Natural killer cell (primary cell): ENCODE results near the gene STX10. TPM values are rescaled to one million over a fixed set of nuclear protein-coding genes. Genes with fewer than 3 reads are reported as not detected.

Experiments used
- ATAC-seq, 3 donors: fragments of 150-1000 bp in 2 of 3; fragments of 200-7000 bp in 1 of 3; cut with Tn5 transposase; 1 replicate in 1 of 3; 2 replicates in 2 of 3; pipeline ENCODE4 v1.10.0; 2021; ENCODE audit warnings: mild to moderate bottlenecking in 2 of 3, moderate library complexity in 2 of 3
- DNase-seq, 2 donors: peaks; one replicate each; pipeline versions ENCODE4 v3.0.0 to v3.0.0-alpha.2; 2013 to 2021; ENCODE audit warnings: mixed read lengths in 1 of 2
- H3K27ac ChIP-seq: one replicate; pipeline ENCODE4 v1.5.1; 2013; ENCODE audit warnings: mild to moderate bottlenecking, low read length
- H3K27me3 ChIP-seq: one replicate; pipeline ENCODE4 v1.6.1; 2013; ENCODE audit warnings: low read length; ENCODE audit not compliant: control insufficient read depth, insufficient read depth
- H3K36me3 ChIP-seq: one replicate; pipeline ENCODE4 v1.6.1; 2013; ENCODE audit warnings: low read length; ENCODE audit not compliant: control insufficient read depth, insufficient read depth
- H3K4me1 ChIP-seq: one replicate; pipeline ENCODE4 v1.6.1; 2013; ENCODE audit warnings: low read length; ENCODE audit not compliant: control insufficient read depth, insufficient read depth
- H3K4me3 ChIP-seq: one replicate; pipeline ENCODE4 v1.5.1; 2013; ENCODE audit warnings: low read length
- H3K9me3 ChIP-seq: one replicate; pipeline ENCODE4 v1.6.1; 2013; ENCODE audit warnings: low read length; ENCODE audit not compliant: control insufficient read depth, insufficient read depth
- H3K27ac Mint-ChIP-seq, 2 donors: one replicate each; pipeline ENCODE4 v1.8.0; 2022; ENCODE audit warnings: mild to moderate bottlenecking in 2 of 2, mixed read lengths in 2 of 2, moderate library complexity in 1 of 2
- H3K27me3 Mint-ChIP-seq, 2 donors: one replicate each; pipeline ENCODE4 v1.8.0; 2022; ENCODE audit warnings: low read depth in 2 of 2, mixed read lengths in 2 of 2
- H3K36me3 Mint-ChIP-seq: one replicate; pipeline ENCODE4 v1.8.0; 2022; ENCODE audit warnings: mixed read lengths
- H3K4me1 Mint-ChIP-seq, 2 donors: one replicate each; pipeline ENCODE4 v1.8.0; 2022; ENCODE audit warnings: mixed read lengths in 2 of 2
- H3K4me3 Mint-ChIP-seq: one replicate; pipeline ENCODE4 v1.8.0; 2022; ENCODE audit warnings: mild to moderate bottlenecking, moderate library complexity, mixed read lengths
- H3K9me3 Mint-ChIP-seq, 2 donors: one replicate each; pipeline ENCODE4 v1.8.0; 2022; ENCODE audit warnings: mixed read lengths in 2 of 2
- CTCF ChIP-seq: fragments of 200-600 bp; IDR thresholded peaks from one replicate; pipeline ENCODE4 v1.8.0; 2022; ENCODE audit warnings: antibody characterized with exemption
- WGBS: methylation state at CpG from one replicate; pipeline ENCODE4 v1.1.7; 2013; ENCODE audit warnings: missing lambda C conversion rate; ENCODE audit not compliant: insufficient coverage; 5-methylcytosine and 5-hydroxymethylcytosine counted together
- intact Hi-C: fragments of 100-400 bp; cut with micrococcal nuclease; formaldehyde crosslinking; loops from one replicate; pipeline ENCODE4 v1.14.2; 2022
- total RNA-seq, 4 donors: library from RNA; stranded (reverse); fragments of 120-200 nt in 1 of 4; gene quantifications; one replicate each; pipeline versions ENCODE4 v1.2.3 to v1.2.4, GENCODE V29; 2013 to 2022

Gene STX10
- total RNA-seq, 3 donors from 2014 or later (not counting 1 experiment from before 2014, with no cell fraction given) = 39.2 to 46.9 (median 42.0) TPM

- H3K9me3 Mint-ChIP-seq = peaks cover 3% of the 10 kb centered on the region in 2 donors
- no peaks in the 10 kb centered on the region for H3K9me3 ChIP-seq
- no peaks in the 10 kb centered on the region for H3K36me3 Mint-ChIP-seq
- peak overlapping the region; percentile 91 for H3K27ac ChIP-seq
- intact Hi-C loops = loop anchor here (1.0 to 5.0 kb wide), 4 partner anchors 52 to 313 kb away; partner anchors contain the start of genes IER2 and STX10
- H3K4me3 ChIP-seq = no peak overlapping the region
- H3K27ac Mint-ChIP-seq = peak overlapping the region; percentile 90 to 94
- peak overlapping the region; percentile 79 for H3K4me3 Mint-ChIP-seq
- H3K4me1 Mint-ChIP-seq = peaks cover 25 to 63% of the 10 kb centered on the region in 2 donors
- peak; percentile 79 to 82 for DNase-seq
- peaks cover 94% of the 10 kb centered on the region for H3K4me1 ChIP-seq
- no peaks in the 10 kb centered on the region for H3K36me3 ChIP-seq
- peak; percentile 52 to 60 (median 58) for ATAC-seq
- peaks cover 8 to 17% of the 10 kb centered on the region in 2 donors for H3K27me3 Mint-ChIP-seq
- 9% methylated on average over 12 of the region's 12 CpGs for WGBS
- peaks cover 28% of the 10 kb centered on the region for H3K27me3 ChIP-seq
- no peak for TF ChIP-seq CTCF
Observed at GRCh38 chr19:13100031-13100588, 50.1 kb downstream of the STX10 start.

- Histone ChIP-seq H3K4me1 (peaks cover 94% of the 10 kb centered on the region), H3K27me3 (peaks cover 32% of the 10 kb centered on the region), H3K9me3 (no peaks in the 10 kb centered on the region), H3K36me3 (no peaks in the 10 kb centered on the region), H3K27ac (peak overlapping the region; percentile 91), H3K4me3 (peak overlapping the region; percentile 34)
- Mint-ChIP-seq H3K36me3 (no peaks in the 10 kb centered on the region), H3K4me3 (peak overlapping the region; percentile 80), H3K4me1 (peaks cover 25 to 59% of the 10 kb centered on the region in 2 donors), H3K9me3 (peaks cover 3% of the 10 kb centered on the region in 2 donors), H3K27me3 (peaks cover 8 to 20% of the 10 kb centered on the region in 2 donors), H3K27ac (peak overlapping the region; percentile 90 to 94)
- intact Hi-C loops = no loop called here
- DNase-seq (peak; percentile 74 to 92), ATAC-seq (peak; percentile 59 to 65 (median 61))
- 3% methylated on average over 77 of the region's 77 CpGs for WGBS
- TF ChIP-seq CTCF = no peak
Observed at GRCh38 chr19:13099073-13099999, 50.8 kb downstream of the STX10 start.

GRCh38 chr19:13098277-13099072 lies 51.7 kb downstream of the STX10 start:
- TF ChIP-seq CTCF = no peak
- H3K27me3 Mint-ChIP-seq = peaks cover 8 to 20% of the 10 kb centered on the region in 2 donors
- Histone ChIP-seq H3K4me3 (peak overlapping the region; percentile 32), H3K27me3 (peaks cover 36% of the 10 kb centered on the region), H3K4me1 (peaks cover 91% of the 10 kb centered on the region), H3K36me3 (no peaks in the 10 kb centered on the region), H3K9me3 (no peaks in the 10 kb centered on the region), H3K27ac (peak overlapping the region; percentile 55)
- intact Hi-C loops = no loop called here
- ATAC-seq (no peak), DNase-seq (peak in 1 of 2 donors; percentile 66)
- H3K4me3 Mint-ChIP-seq = peak overlapping the region; percentile 80
- H3K4me1 Mint-ChIP-seq = peaks cover 25 to 57% of the 10 kb centered on the region in 2 donors
- H3K27ac Mint-ChIP-seq = peak overlapping the region; percentile 51 to 94
- 7% methylated on average over 42 of the region's 58 CpGs for WGBS
- H3K36me3 Mint-ChIP-seq = no peaks in the 10 kb centered on the region
- H3K9me3 Mint-ChIP-seq = peaks cover 3% of the 10 kb centered on the region in 2 donors
